Keratinocyte (primary cell): ENCODE results near the gene RMDN3.

Experiments used
- CTCF ChIP-seq, 3 experiments: IDR thresholded peaks in 1 of 3; conservative IDR thresholded peaks in 1 of 3; optimal IDR thresholded peaks in 1 of 3; 2 replicates in 2 of 3; 3 replicates in 1 of 3; pipeline versions ENCODE3 to v1.5.1; 2011; ENCODE audit warnings: low read length in 3 of 3, mild to moderate bottlenecking in 3 of 3, moderate library complexity in 2 of 3, control low read depth in 1 of 3, inconsistent platforms in 1 of 3; ENCODE audit not compliant: insufficient read depth in 2 of 3; ENCODE audit errors: extremely low read depth in 1 of 3
- EZH2 ChIP-seq: IDR thresholded peaks from one replicate; pipeline ENCODE4 v1.6.1; 2012; ENCODE audit warnings: inconsistent platforms, mild to moderate bottlenecking, low read length, moderate library complexity

GRCh38 chr15:40773496-40773895 lies 18.4 kb upstream of the RMDN3 start:
- TF ChIP-seq CTCF (optimal IDR thresholded peaks at IDR 0.05 in 1 of 3, IDR thresholded peaks at IDR 0.05 in 1 of 3, conservative IDR thresholded peaks at IDR 0.05 in 1 of 3; ENCODE audit: extremely low read depth in 1 of 3, insufficient read depth in 2 of 3, low read length in 3 of 3) (no peak), EZH2 (no peak)
